Sigmoid colon (tissue), 7 donors: Measurements from ENCODE around the gene LIAS. TPM values are rescaled to one million over a fixed set of nuclear protein-coding genes. Genes with fewer than 3 reads are reported as not detected.
A peak's percentile ranks its signal among the peaks of the same experiment; 100 is the strongest.

Source experiments
- DNase-seq: peaks from one replicate; pipeline ENCODE4 v3.0.0-alpha.2; 2019
- H3K27ac ChIP-seq, 4 donors: fragments of 200-600 bp; sonication (generic); one replicate each; pipeline ENCODE4 v1.5.1; 2016 to 2019; ENCODE audit warnings: mild to moderate bottlenecking in 1 of 4
- H3K27me3 ChIP-seq, 3 donors: fragments of 200-600 bp; sonication (generic); one replicate each; pipeline ENCODE4 v1.5.1; 2019; ENCODE audit warnings: mild to moderate bottlenecking in 1 of 3
- H3K36me3 ChIP-seq, 4 donors: fragments of 200-600 bp; sonication (generic); one replicate each; pipeline ENCODE4 v1.5.1; 2016 to 2019
- H3K4me1 ChIP-seq, 4 donors: fragments of 200-600 bp; sonication (generic); one replicate each; pipeline ENCODE4 v1.5.1; 2017 to 2019
- H3K4me3 ChIP-seq, 4 donors: fragments of 200-600 bp; sonication (generic); one replicate each; pipeline ENCODE4 v1.5.1; 2017 to 2019; ENCODE audit warnings: mild to moderate bottlenecking in 2 of 4, moderate library complexity in 1 of 4
- H3K9me3 ChIP-seq, 4 donors: fragments of 200-600 bp in 3 of 4; sonication (generic) in 3 of 4; one replicate each; pipeline versions ENCODE4 v1.5.1 to v1.6.1; 2013 to 2019
- EP300 ChIP-seq, 4 donors: sonication (generic); formaldehyde crosslinking; IDR thresholded peaks; one replicate each; pipeline ENCODE4 v1.6.1; 2017; ENCODE audit warnings: antibody characterized with exemption in 4 of 4
- POLR2A ChIP-seq, 2 donors: fragments of 450-650 bp; IDR thresholded peaks; one replicate each; pipeline ENCODE4 v1.6.1; 2016; ENCODE audit warnings: antibody characterized with exemption in 2 of 2, mild to moderate bottlenecking in 2 of 2, moderate library complexity in 2 of 2
- POLR2AphosphoS5 ChIP-seq, 4 donors: sonication (generic); formaldehyde crosslinking; IDR thresholded peaks; one replicate each; pipeline ENCODE4 v1.6.1; 2017; ENCODE audit warnings: antibody characterized with exemption in 4 of 4
- WGBS, 2 donors: extraction: QIAGEN DNeasy Blood & Tissue Kit; methylation state at CpG; one replicate each; pipeline ENCODE4 v1.1.7; 2013; 5-methylcytosine and 5-hydroxymethylcytosine counted together
- intact Hi-C: fragments of 100-400 bp; cut with DNase I; formaldehyde crosslinking; loops from one replicate; pipeline ENCODE4 v1.15.1; 2023
- polyA plus RNA-seq, 3 donors: library from polyadenylated mRNA; stranded (reverse); fragments of 200-250 nt; gene quantifications; one replicate each; pipeline ENCODE4 v1.2.3, GENCODE V29; 2013
- total RNA-seq, 4 donors: library from RNA; depleted of rRNA; stranded (reverse); fragments of >200 nt; gene quantifications; one replicate each; pipeline ENCODE4 v1.1.0, GENCODE V29; 2016
- TF ChIP-seq, protein P1 (sequence below), 4 experiments: fragments of 450-650 bp in 3 of 4; fragments of 200-600 bp in 1 of 4; IDR thresholded peaks; one replicate each; pipeline ENCODE4 v1.5.1; 2016 to 2019; ENCODE audit warnings: antibody characterized with exemption in 4 of 4, mild to moderate bottlenecking in 3 of 4, moderate library complexity in 2 of 4
- donor health status: healthy with polysubstance abuse.
- donor health status: Bipolar disorder and iron deficiency.
- donor health status: healthy.

The LIAS gene
- total and polyA plus RNA-seq, 7 donors: 16.1 to 24.8 (median 20.7) TPM

DNA sequence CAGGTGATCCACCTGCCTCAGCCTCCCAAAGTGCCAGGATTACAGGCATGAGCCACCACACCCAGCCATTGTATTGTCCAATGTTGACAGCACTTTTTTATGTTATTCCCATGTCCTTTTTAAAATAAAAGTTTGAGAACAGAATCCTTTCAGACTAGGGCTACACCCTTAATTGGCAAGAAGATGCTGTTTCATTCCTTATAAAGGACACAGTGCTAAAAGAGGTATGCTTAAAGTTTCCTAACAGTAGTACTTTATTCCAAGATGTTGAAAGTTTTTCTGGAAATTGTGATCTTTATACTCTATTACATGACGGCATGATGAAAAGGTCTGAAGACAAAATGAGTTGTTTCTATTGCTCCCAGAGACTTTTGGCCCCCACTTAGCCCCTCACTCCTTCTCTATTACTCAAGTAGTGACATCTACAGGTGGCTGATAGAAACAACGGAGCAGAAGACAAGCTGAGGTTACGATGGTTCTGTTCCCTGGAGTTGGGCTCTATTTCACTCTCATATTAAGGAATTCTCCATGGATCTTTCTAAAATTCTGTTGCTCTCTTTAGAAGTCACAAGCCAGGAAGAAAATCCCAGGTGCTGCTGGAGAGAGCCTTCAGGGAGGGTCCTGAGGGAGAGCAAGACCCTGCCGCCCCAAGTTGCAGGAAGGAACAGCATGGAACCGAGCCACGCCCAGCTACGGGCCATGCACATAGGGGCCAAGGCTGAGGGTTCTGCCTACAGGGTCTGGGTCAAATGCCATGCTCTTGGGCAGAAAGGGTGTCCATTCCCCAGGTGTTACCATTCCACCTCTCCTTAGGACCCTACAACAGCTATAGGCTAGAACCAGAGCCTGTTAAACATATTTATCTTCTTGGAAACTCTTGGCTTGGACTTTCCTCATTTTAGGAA is 22.9 kb upstream of the LIAS start:
- Histone ChIP-seq H3K4me1 (peaks cover 0 to 9% (median 3%) of the 10 kb centered on the region in 4 donors), H3K27ac (no peak overlapping the region), H3K27me3 (no peaks in the 10 kb centered on the region), H3K4me3 (no peak overlapping the region), H3K9me3 (no peaks in the 10 kb centered on the region), H3K36me3 (no peaks in the 10 kb centered on the region)
- TF ChIP-seq POLR2A (IDR thresholded peaks at IDR 0.05) (no peak), POLR2AphosphoS5 (IDR thresholded peaks at IDR 0.05) (no peak), EP300 (IDR thresholded peaks at IDR 0.05) (no peak)
- TF ChIP-seq, protein P1, sequence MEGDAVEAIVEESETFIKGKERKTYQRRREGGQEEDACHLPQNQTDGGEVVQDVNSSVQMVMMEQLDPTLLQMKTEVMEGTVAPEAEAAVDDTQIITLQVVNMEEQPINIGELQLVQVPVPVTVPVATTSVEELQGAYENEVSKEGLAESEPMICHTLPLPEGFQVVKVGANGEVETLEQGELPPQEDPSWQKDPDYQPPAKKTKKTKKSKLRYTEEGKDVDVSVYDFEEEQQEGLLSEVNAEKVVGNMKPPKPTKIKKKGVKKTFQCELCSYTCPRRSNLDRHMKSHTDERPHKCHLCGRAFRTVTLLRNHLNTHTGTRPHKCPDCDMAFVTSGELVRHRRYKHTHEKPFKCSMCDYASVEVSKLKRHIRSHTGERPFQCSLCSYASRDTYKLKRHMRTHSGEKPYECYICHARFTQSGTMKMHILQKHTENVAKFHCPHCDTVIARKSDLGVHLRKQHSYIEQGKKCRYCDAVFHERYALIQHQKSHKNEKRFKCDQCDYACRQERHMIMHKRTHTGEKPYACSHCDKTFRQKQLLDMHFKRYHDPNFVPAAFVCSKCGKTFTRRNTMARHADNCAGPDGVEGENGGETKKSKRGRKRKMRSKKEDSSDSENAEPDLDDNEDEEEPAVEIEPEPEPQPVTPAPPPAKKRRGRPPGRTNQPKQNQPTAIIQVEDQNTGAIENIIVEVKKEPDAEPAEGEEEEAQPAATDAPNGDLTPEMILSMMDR (IDR thresholded peaks at IDR 0.05): no peak
- intact Hi-C loops: no loop called here
- DNase-seq: no peak
- 79 to 82% methylated on average over 7 of the region's 7 CpGs for WGBS, 2 donors

DNA sequence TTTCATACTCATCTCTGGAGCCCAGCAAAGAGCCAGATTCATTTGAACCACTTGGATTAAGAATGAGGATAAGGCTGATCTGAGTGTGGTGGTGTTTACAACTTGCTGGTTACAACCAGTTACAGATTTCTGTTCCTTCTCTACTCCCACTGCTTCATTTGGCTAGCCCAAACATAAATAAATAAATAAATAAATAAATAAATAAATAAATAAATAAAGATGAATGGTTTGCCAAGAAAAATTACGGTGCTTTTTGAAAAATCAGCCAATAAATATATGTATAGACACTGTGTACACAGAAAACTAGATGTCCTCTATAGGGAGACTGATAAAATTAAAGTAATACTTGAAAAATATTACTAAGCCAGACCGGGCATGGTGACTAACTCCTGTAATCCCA is 17.3 kb upstream of the LIAS start:
- H3K36me3 ChIP-seq: no peaks in the 10 kb centered on the region
- no peaks in the 10 kb centered on the region for H3K27me3 ChIP-seq
- intact Hi-C loops: no loop called here
- WGBS, 2 donors: 87 to 92% methylated on average over 2 of the region's 2 CpGs
- H3K9me3 ChIP-seq: no peaks in the 10 kb centered on the region
- TF ChIP-seq EP300 (IDR thresholded peaks at IDR 0.05) (no peak), POLR2A (IDR thresholded peaks at IDR 0.05) (no peak), POLR2AphosphoS5 (IDR thresholded peaks at IDR 0.05) (no peak)
- TF ChIP-seq, protein P1 (IDR thresholded peaks at IDR 0.05): no peak
- no peak overlapping the region for H3K27ac ChIP-seq
- H3K4me1 ChIP-seq: peaks cover 0 to 9% (median 4%) of the 10 kb centered on the region in 4 donors
- no peak for DNase-seq
- H3K4me3 ChIP-seq: no peak overlapping the region

DNA sequence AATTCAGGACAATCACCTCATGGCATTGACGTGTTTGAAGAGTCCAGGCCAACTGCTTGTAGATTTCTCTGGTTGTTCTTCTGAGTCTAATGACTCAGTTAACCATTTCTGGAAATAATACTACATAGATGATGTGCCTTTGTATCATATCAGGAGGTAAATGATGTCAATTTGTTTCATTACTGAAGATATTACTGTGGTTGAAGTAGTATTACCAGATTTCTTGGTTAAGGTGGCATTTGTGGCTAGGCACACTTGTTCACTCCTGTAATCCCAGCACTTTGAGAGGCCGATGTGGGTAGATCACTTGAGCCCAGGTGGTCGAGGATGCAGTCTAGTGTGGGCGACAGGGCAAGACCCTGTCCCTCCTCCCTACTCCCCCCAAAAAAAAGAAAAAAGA is 15.9 kb upstream of the LIAS start:
- intact Hi-C loops: no loop called here
- TF ChIP-seq POLR2A (IDR thresholded peaks at IDR 0.05): no peak
- 83 to 91% methylated on average over 4 of the region's 4 CpGs for WGBS, 2 donors
- no peak for DNase-seq
- H3K4me1 ChIP-seq: peaks cover 0 to 12% (median 8%) of the 10 kb centered on the region in 4 donors
- H3K27me3 ChIP-seq: no peaks in the 10 kb centered on the region
- H3K27ac ChIP-seq: no peak overlapping the region
- H3K36me3 ChIP-seq: no peaks in the 10 kb centered on the region
- no peak overlapping the region for H3K4me3 ChIP-seq
- H3K9me3 ChIP-seq: no peaks in the 10 kb centered on the region

DNA sequence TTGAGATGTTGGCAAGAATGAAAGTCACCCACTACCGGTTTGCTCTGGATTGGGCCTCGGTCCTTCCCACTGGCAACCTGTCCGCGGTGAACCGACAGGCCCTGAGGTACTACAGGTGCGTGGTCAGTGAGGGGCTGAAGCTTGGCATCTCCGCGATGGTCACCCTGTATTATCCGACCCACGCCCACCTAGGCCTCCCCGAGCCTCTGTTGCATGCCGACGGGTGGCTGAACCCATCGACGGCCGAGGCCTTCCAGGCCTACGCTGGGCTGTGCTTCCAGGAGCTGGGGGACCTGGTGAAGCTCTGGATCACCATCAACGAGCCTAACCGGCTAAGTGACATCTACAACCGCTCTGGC is 12.4 kb upstream of the LIAS start:
- TF ChIP-seq EP300 (IDR thresholded peaks at IDR 0.05) (no peak), POLR2A (IDR thresholded peaks at IDR 0.05) (no peak), POLR2AphosphoS5 (IDR thresholded peaks at IDR 0.05) (no peak)
- TF ChIP-seq, protein P1 (IDR thresholded peaks at IDR 0.05): no peak
- no peak for DNase-seq
- Histone ChIP-seq H3K27ac (peak overlapping the region in 2 of 4 donors; percentile 37 to 46), H3K36me3 (peaks cover 0 to 13% (median 1%) of the 10 kb centered on the region in 4 donors), H3K9me3 (no peaks in the 10 kb centered on the region), H3K4me3 (peak overlapping the region; percentile 31 to 50 (median 48)), H3K27me3 (no peaks in the 10 kb centered on the region), H3K4me1 (peaks cover 0 to 12% (median 8%) of the 10 kb centered on the region in 4 donors)
- 78 to 86% methylated on average over 20 of the region's 20 CpGs for WGBS, 2 donors
- intact Hi-C loops: no loop called here

DNA sequence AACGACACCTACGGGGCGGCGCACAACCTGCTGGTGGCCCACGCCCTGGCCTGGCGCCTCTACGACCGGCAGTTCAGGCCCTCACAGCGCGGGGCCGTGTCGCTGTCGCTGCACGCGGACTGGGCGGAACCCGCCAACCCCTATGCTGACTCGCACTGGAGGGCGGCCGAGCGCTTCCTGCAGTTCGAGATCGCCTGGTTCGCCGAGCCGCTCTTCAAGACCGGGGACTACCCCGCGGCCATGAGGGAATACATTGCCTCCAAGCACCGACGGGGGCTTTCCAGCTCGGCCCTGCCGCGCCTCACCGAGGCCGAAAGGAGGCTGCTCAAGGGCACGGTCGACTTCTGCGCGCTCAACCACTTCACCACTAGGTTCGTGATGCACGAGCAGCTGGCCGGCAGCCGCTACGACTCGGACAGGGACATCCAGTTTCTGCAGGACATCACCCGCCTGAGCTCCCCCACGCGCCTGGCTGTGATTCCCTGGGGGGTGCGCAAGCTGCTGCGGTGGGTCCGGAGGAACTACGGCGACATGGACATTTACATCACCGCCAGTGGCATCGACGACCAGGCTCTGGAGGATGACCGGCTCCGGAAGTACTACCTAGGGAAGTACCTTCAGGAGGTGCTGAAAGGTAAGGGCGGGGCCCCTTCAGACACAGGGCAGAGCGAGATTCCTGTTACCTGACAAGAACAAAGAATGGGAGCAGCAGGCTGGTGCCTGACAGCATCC is 11.8 kb upstream of the LIAS start:
- intact Hi-C loops: no loop called here
- no peaks in the 10 kb centered on the region for H3K9me3 ChIP-seq
- TF ChIP-seq EP300 (IDR thresholded peaks at IDR 0.05): no peak
- TF ChIP-seq, protein P1 (IDR thresholded peaks at IDR 0.05): peak in 2 of 4 experiments; percentile 28 to 35
- no peak for TF ChIP-seq POLR2A (IDR thresholded peaks at IDR 0.05)
- peak in 3 of 4 donors; percentile 18 to 61 (median 46) for TF ChIP-seq POLR2AphosphoS5 (IDR thresholded peaks at IDR 0.05)
- peak overlapping the region; percentile 31 to 50 (median 48) for H3K4me3 ChIP-seq
- DNase-seq: peak; percentile 87
- H3K36me3 ChIP-seq: peaks cover 1 to 18% (median 7%) of the 10 kb centered on the region in 4 donors
- 5 to 8% methylated on average over 61 of the region's 61 CpGs for WGBS, 2 donors
- H3K27ac ChIP-seq: peak overlapping the region in 2 of 4 donors; percentile 37 to 46
- H3K27me3 ChIP-seq: no peaks in the 10 kb centered on the region
- H3K4me1 ChIP-seq: peaks cover 0 to 12% (median 8%) of the 10 kb centered on the region in 4 donors
